NB4 (cell line): ENCODE results near the gene ADD1.
"Not testable (repeated sequence)": the region's sequence is repeated elsewhere in the genome, so short reads cannot be mapped to it uniquely, and the experiment has no call there.

Experiments
- DNase-seq: peaks from one replicate; pipeline ENCODE4 v3.0.0; 2010; ENCODE audit warnings: low read depth
- H3K4me3 ChIP-seq: one replicate; pipeline ENCODE4 v1.5.1; 2011; ENCODE audit warnings: mild to moderate bottlenecking, low read depth, low read length, moderate library complexity
- CTCF ChIP-seq: IDR thresholded peaks from one replicate; pipeline ENCODE4 v1.5.1; 2012; ENCODE audit warnings: low read depth, low read length
- MAX ChIP-seq: IDR thresholded peaks from 2 replicates; pipeline ENCODE4 v1.6.1; 2011; ENCODE audit warnings: low read depth, low read length
- MYC ChIP-seq: IDR thresholded peaks from 2 replicates; pipeline ENCODE4 v1.6.1; 2011; ENCODE audit warnings: low read depth, low read length
- POLR2A ChIP-seq: IDR thresholded peaks from 2 replicates; pipeline ENCODE4 v1.6.1; 2011; ENCODE audit warnings: mild to moderate bottlenecking; ENCODE audit not compliant: insufficient read length; ENCODE audit errors: extremely low read depth

ADD1 gene

GRCh38 chr4:2943364-2944090 lies 99.9 kb downstream of the ADD1 start:
- no peak for TF ChIP-seq MYC
- TF ChIP-seq CTCF = no peak
- TF ChIP-seq MAX = no peak
- TF ChIP-seq POLR2A = no peak
- no peak for DNase-seq
- H3K4me3 ChIP-seq = no peak overlapping the region

GRCh38 chr4:2944091-2944482 lies 100.4 kb downstream of the ADD1 start:
- TF ChIP-seq MAX = no peak
- no peak for TF ChIP-seq CTCF
- no peak for TF ChIP-seq MYC
- no peak for TF ChIP-seq POLR2A
- H3K4me3 ChIP-seq = no peak overlapping the region
- DNase-seq = no peak

- no peak overlapping the region for H3K4me3 ChIP-seq
- DNase-seq = no peak
- TF ChIP-seq CTCF = no peak
- no peak for TF ChIP-seq POLR2A
- TF ChIP-seq MYC = no peak
- no peak for TF ChIP-seq MAX
Measured at GRCh38 chr4:2944586-2945526, 101.2 kb downstream of the ADD1 start.

- DNase-seq, H3K4me3 ChIP-seq: not testable (repeated sequence)
Measured at GRCh38 chr4:2945619-2946604, 102.3 kb downstream of the ADD1 start.

- TF ChIP-seq CTCF = no peak
- TF ChIP-seq MYC = no peak
- TF ChIP-seq POLR2A = no peak
- TF ChIP-seq MAX = no peak
- no peak overlapping the region for H3K4me3 ChIP-seq
- DNase-seq = no peak
Measured at GRCh38 chr4:2946812-2947600, 103.4 kb downstream of the ADD1 start.
